Astrocyte of the spinal cord (primary cell): ENCODE measurements around the gene PAPPA.
A peak's percentile ranks its signal among the peaks of the same experiment; 100 is the strongest.

ENCODE experiments used
- DNase-seq: peaks from one replicate; pipeline ENCODE4 v3.0.0; 2011; ENCODE audit warnings: low read depth, low spot score
- H3K4me3 ChIP-seq: 2 replicates; pipeline ENCODE4 v1.5.1; 2011; ENCODE audit warnings: low read depth, mild to moderate bottlenecking, low read length, moderate library complexity
- CTCF ChIP-seq: IDR thresholded peaks from 2 replicates; pipeline ENCODE4 v1.5.1; 2012; ENCODE audit warnings: low read depth, mild to moderate bottlenecking, low read length, inconsistent platforms
- in situ Hi-C: cut with HindIII; loops from 2 replicates; pipeline ENCODE4 v1.10.0; 2017; ENCODE audit warnings: low sequenced_read_pairs

The PAPPA gene

GRCh38 chr9:116149844-116150243 lies 3.7 kb upstream of the PAPPA start:
- no peak overlapping the region for H3K4me3 ChIP-seq
- TF ChIP-seq CTCF, result peak; percentile 75
- DNase-seq, result no peak
- in situ Hi-C loops, result no loop called here

GRCh38 chr9:116151199-116151598 lies 2.4 kb upstream of the PAPPA start:
- DNase-seq, result no peak
- H3K4me3 ChIP-seq, result no peak overlapping the region
- in situ Hi-C loops, result no loop called here
- TF ChIP-seq CTCF, result no peak

- in situ Hi-C loops, result no loop called here
- DNase-seq, result peak; percentile 87
- no peak for TF ChIP-seq CTCF
- no peak overlapping the region for H3K4me3 ChIP-seq
Measured at GRCh38 chr9:116151966-116152381, 1.6 kb upstream of the PAPPA start.

- no peak overlapping the region for H3K4me3 ChIP-seq
- in situ Hi-C loops, result no loop called here
- peak; percentile 40 for TF ChIP-seq CTCF
Measured at GRCh38 chr9:116152390-116152789, 1.2 kb upstream of the PAPPA start.

GRCh38 chr9:116152941-116153764 lies 438 bp upstream of the PAPPA start:
- in situ Hi-C loops, result no loop called here
- TF ChIP-seq CTCF, result no peak
- DNase-seq, result peak; percentile 57
- H3K4me3 ChIP-seq, result peak overlapping the region; percentile 55

More at GRCh38 chr9:116152390-116152789, 1.2 kb upstream of the PAPPA start:
- DNase-seq, result peak; percentile 84

GRCh38 chr9:116154334-116154975 lies 864 bp downstream of the PAPPA start:
- DNase-seq, result no peak
- peak overlapping the region; percentile 48 for H3K4me3 ChIP-seq
- no peak for TF ChIP-seq CTCF
- in situ Hi-C loops, result no loop called here
